K562 (cell line): ENCODE results near the gene C17orf50. TPM values are rescaled to one million over a fixed set of nuclear protein-coding genes. Genes with fewer than 3 reads are reported as not detected.

Source experiments
- ATAC-seq: fragments of 200-7000 bp; cut with Tn5 transposase; 3 replicates; pipeline ENCODE4 v1.9.1; 2020; ENCODE audit warnings: moderate library complexity
- BruUV-seq: library from RNA; stranded (reverse); fragments of 400-500 nt; replicated peaks from 2 replicates; lab custom pipeline; 2021; lab: Mats Ljungman, UMichigan
- CTCF ChIA-PET: fragments of 300-600 bp; formaldehyde crosslinking; extraction: SDS; loops from one replicate; lab custom pipeline; 2021; ENCODE audit warnings: low intra/inter-chr PET ratio; lab: Yijun Ruan, JAX
- POLR2A ChIA-PET: fragments of 300-600, 350-650 bp; sonication (Branson Sonifier 250); formaldehyde crosslinking; extraction: SDS; loops from one replicate; lab custom pipeline; 2021; ENCODE audit warnings: antibody characterized with exemption, inconsistent platforms; lab: Yijun Ruan, JAX
- DNase-seq, 4 experiments: peaks; one replicate each; pipeline versions ENCODE4 v3.0.0 to v3.0.0-alpha.2; 2011 to 2018; ENCODE audit warnings: low spot score in 3 of 4, mixed read lengths in 3 of 4; ENCODE audit errors: extremely low read depth in 1 of 4
- FAIRE-seq: peaks from 2 replicates; lab custom pipeline; 2011; peaks lifted over from hg19 to GRCh38; lab: Jason Lieb, UNC
- H2AFZ ChIP-seq: 2 replicates; pipeline ENCODE4 v1.6.0; 2011; ENCODE audit warnings: low read depth, low read length, control low read depth, inconsistent platforms
- H3K27ac ChIP-seq: fragments of 200-600 bp; 3 replicates; pipeline ENCODE4 v1.8.0; 2011; ENCODE audit warnings: low read depth, mild to moderate bottlenecking, control low read depth, inconsistent platforms, low read length, moderate library complexity, mixed read lengths; ENCODE audit errors: extremely low read depth
- H3K27me3 ChIP-seq, 2 experiments: fragments of 300-600 bp in 1 of 2; 2 replicates in 1 of 2; 3 replicates in 1 of 2; pipeline versions ENCODE4 v1.6.0 to v1.8.0; 2011; ENCODE audit warnings: inconsistent platforms in 2 of 2, low read length in 2 of 2, mild to moderate bottlenecking in 1 of 2, mixed read lengths in 1 of 2, moderate library complexity in 1 of 2; ENCODE audit not compliant: control insufficient read depth in 2 of 2, insufficient read depth in 2 of 2
- H3K36me3 ChIP-seq: fragments of 300-600 bp; 3 replicates; pipeline ENCODE4 v1.8.0; 2011; ENCODE audit warnings: mild to moderate bottlenecking, low read length, inconsistent platforms; ENCODE audit not compliant: control insufficient read depth, insufficient read depth
- H3K4me1 ChIP-seq, 2 experiments: fragments of 200-600 bp in 1 of 2; replicated peaks in 1 of 2; 2 replicates in 1 of 2; 3 replicates in 1 of 2; pipeline versions ENCODE4 v1.5.1 to v1.8.0; 2011; ENCODE audit warnings: inconsistent platforms in 2 of 2, low read length in 2 of 2, mild to moderate bottlenecking in 1 of 2, mixed read lengths in 1 of 2, moderate library complexity in 1 of 2; ENCODE audit not compliant: control insufficient read depth in 2 of 2, insufficient read depth in 2 of 2
- H3K4me2 ChIP-seq: 2 replicates; pipeline ENCODE4 v1.6.1; 2011; ENCODE audit warnings: low read length, control low read depth, inconsistent platforms, mixed read lengths; ENCODE audit not compliant: insufficient read depth
- H3K4me3 ChIP-seq: fragments of 200-600 bp; sonication (generic), shearing (Covaris generic); 2 replicates; pipeline ENCODE4 v1.5.1; 2016; ENCODE audit warnings: control low read depth, inconsistent platforms
- H3K79me2 ChIP-seq: fragments of 200-600 bp; 3 replicates; pipeline ENCODE4 v1.8.0; 2011; ENCODE audit warnings: low read length, inconsistent platforms; ENCODE audit not compliant: control insufficient read depth, insufficient read depth
- H3K9ac ChIP-seq, 2 experiments: 2 replicates each; pipeline versions ENCODE4 v1.6.0 to v1.6.1; 2011; ENCODE audit warnings: low read depth in 2 of 2, low read length in 2 of 2, control low read depth in 1 of 2, inconsistent platforms in 1 of 2, mild to moderate bottlenecking in 1 of 2, mixed read lengths in 1 of 2; ENCODE audit not compliant: insufficient read depth in 1 of 2
- H3K9me1 ChIP-seq: one replicate; pipeline ENCODE4 v1.6.0; 2011; ENCODE audit warnings: inconsistent platforms, mild to moderate bottlenecking, low read length, moderate library complexity; ENCODE audit not compliant: control insufficient read depth, insufficient read depth
- H3K9me3 ChIP-seq: replicated peaks from 2 replicates; pipeline ENCODE4 v1.5.1; 2011; ENCODE audit warnings: low read depth, low read length, inconsistent platforms; ENCODE audit not compliant: control insufficient read depth, insufficient read depth
- H4K20me1 ChIP-seq: replicated peaks from 2 replicates; pipeline ENCODE4 v1.6.1; 2011; ENCODE audit warnings: low read length, inconsistent platforms, mixed read lengths; ENCODE audit not compliant: control insufficient read depth, insufficient read depth
- CREB3L1 ChIP-seq: fragments of 450-650 bp; IDR thresholded peaks from 2 replicates; pipeline ENCODE4 v1.6.1; 2014; ENCODE audit warnings: low read depth, mild to moderate bottlenecking, moderate library complexity, borderline replicate concordance
- E2F4 ChIP-seq: sonication (generic); formaldehyde crosslinking; IDR thresholded peaks from 2 replicates; pipeline ENCODE4 v1.8.0; 2022; ENCODE audit warnings: mild to moderate bottlenecking, low read depth, missing genetic modification reagents
- MAX ChIP-seq: sonication (generic); formaldehyde crosslinking; IDR thresholded peaks from 2 replicates; pipeline ENCODE4 v1.9.0; 2022; ENCODE audit warnings: mild to moderate bottlenecking, missing genetic modification reagents
- MAZ ChIP-seq, 2 experiments: fragments of 450-650 bp in 1 of 2; sonication (generic) in 1 of 2; formaldehyde crosslinking; IDR thresholded peaks in 1 of 2; conservative IDR thresholded peaks in 1 of 2; 2 replicates each; pipeline versions ENCODE4 v1.4.0 to v1.5.0; 2020; ENCODE audit warnings: mild to moderate bottlenecking in 1 of 2, missing genetic modification reagents in 1 of 2
- SRSF9 ChIP-seq: fragments of 200-400 bp; formaldehyde crosslinking; IDR thresholded peaks from 2 replicates; pipeline ENCODE4 v1.6.1; 2017; ENCODE audit warnings: low read depth, low read length, borderline replicate concordance
- TEAD4 ChIP-seq, 2 experiments: sonication (generic) in 1 of 2; formaldehyde crosslinking in 1 of 2; IDR thresholded peaks; 2 replicates each; pipeline versions ENCODE4 v1.6.1 to v1.8.0; 2012 to 2022; ENCODE audit warnings: borderline replicate concordance in 1 of 2, inconsistent platforms in 1 of 2, low read length in 1 of 2, mild to moderate bottlenecking in 1 of 2, missing genetic modification reagents in 1 of 2
- WGBS: fragments of 100-300 bp; shearing (Covaris generic); methylation state at CpG from one replicate; pipeline ENCODE4 v1.1.6; 2016; ENCODE audit warnings: low coverage, mixed read lengths; ENCODE audit not compliant: insufficient coverage; ENCODE audit errors: missing lambda C conversion rate; 5-methylcytosine and 5-hydroxymethylcytosine counted together
- in situ Hi-C: fragments of 300-500 bp; cut with MboI; formaldehyde crosslinking; loops from 4 replicates; pipeline ENCODE4 v1.15.0; 2018; ENCODE audit warnings: inconsistent platforms, mixed read lengths
- intact Hi-C: fragments of 100-400 bp; cut with micrococcal nuclease; formaldehyde crosslinking; loops from 2 replicates; pipeline ENCODE4 v1.14.2; 2022
- polyA plus RNA-seq, 8 experiments: library from polyadenylated mRNA; depleted of rRNA in 4 of 8; stranded (reverse) in 5 of 8; unstranded in 3 of 8; fragments of >200 nt; fragmentation: Nextera tagmentation in 2 of 8; fragmentation: Illumina TruSeq in 1 of 8; extraction: Ambion mirVana in 2 of 8; extraction: Trizol in 1 of 8; gene quantifications; 2 replicates each; pipeline versions ENCODE4 v1.2.1 to v1.2.3, GENCODE V29; 2011 to 2014; ENCODE audit warnings: inconsistent platforms in 1 of 8, missing spikeins in 1 of 8
- total RNA-seq, 7 experiments: library from RNA; depleted of rRNA in 6 of 7; stranded (reverse); fragments of >200 nt in 6 of 7; fragmentation: Illumina TruSeq in 2 of 7; extraction: Trizol in 2 of 7; gene quantifications; 2 replicates each; pipeline versions ENCODE4 v1.2.1 to v1.2.3, GENCODE V29; 2011 to 2021; ENCODE audit warnings: low replicate concordance in 1 of 7
- TF ChIP-seq, protein P1 (sequence below), 2 experiments: fragments of 250-450 bp in 1 of 2; fragments of 450-650 bp in 1 of 2; sonication (Bioruptor Pico) in 1 of 2; IDR thresholded peaks; 2 replicates each; pipeline versions ENCODE4 v1.6.1 to v1.8.0; 2016 to 2021; ENCODE audit warnings: mild to moderate bottlenecking in 2 of 2, moderate library complexity in 2 of 2, missing compliant biosample characterization in 1 of 2, missing genetic modification characterization in 1 of 2

C17orf50 gene
- total and polyA plus RNA-seq, 9 of the 15 experiments (the other 6 are each of a cell fraction or from before 2014, with no cell fraction given) = not detected

DNA sequence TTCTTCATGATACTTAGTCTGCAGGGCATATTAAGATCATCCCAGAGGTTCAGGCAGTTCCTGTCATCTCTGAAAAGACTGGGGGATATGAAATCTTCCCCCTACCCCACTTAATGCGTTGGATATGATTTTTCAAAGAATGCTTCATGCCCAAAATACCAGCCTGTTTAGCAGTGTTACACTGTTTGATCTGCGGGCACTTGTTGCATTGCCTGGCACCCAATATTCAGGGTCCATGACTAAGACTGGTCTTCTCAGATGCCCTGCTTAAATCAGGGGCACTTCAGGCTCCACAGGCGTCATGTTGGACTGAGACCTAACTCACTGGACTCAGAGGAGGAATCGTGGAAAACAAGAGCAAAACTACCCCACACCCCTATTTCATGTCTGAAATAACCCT, 35.6 kb upstream of the C17orf50 start:
- ATAC-seq (no peak), FAIRE-seq (no peak), DNase-seq (no peak)
- Histone ChIP-seq H3K4me1 (no peaks in the 10 kb centered on the region), H3K9me3 (no peaks in the 10 kb centered on the region), H3K4me3 (no peak overlapping the region), H3K4me2 (no peak overlapping the region), H2AFZ (no peak overlapping the region), H3K27ac (no peak overlapping the region), H3K9me1 (no peaks in the 10 kb centered on the region), H3K27me3 (no peaks in the 10 kb centered on the region), H4K20me1 (no peaks in the 10 kb centered on the region; the same call in 1 of the 2 replicates), H3K9ac (no peak overlapping the region)
- in situ Hi-C loops (loop anchor here (25.0 kb wide), 1 partner anchor 1288 kb away; no protein-coding TSS in a partner anchor), intact Hi-C loops (no loop called here)
- no TSS peak for BruUV-seq
- CTCF ChIA-PET = no interaction called here
- TF ChIP-seq TEAD4 (IDR thresholded peaks at IDR 0.05; ENCODE audit: low read length) (no peak), TEAD4 (CRISPR knock-in tag; IDR thresholded peaks at IDR 0.05; ENCODE audit: borderline replicate concordance) (no peak), MAX (CRISPR knock-in tag) (no peak), CREB3L1 (no peak), MAZ (CRISPR knock-in tag; conservative IDR thresholded peaks at IDR 0.05 in 1 of 2, IDR thresholded peaks at IDR 0.05 in 1 of 2) (no peak), E2F4 (CRISPR knock-in tag) (no peak), SRSF9 (no peak)
- TF ChIP-seq, protein P1, sequence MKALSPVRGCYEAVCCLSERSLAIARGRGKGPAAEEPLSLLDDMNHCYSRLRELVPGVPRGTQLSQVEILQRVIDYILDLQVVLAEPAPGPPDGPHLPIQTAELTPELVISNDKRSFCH (CRISPR knock-in tag; IDR thresholded peaks at IDR 0.05) = no peak
- TF ChIP-seq, protein P1 (tag; IDR thresholded peaks at IDR 0.05) = no peak
- TF ChIP-seq, all 486 proteins: peak for 0
- Histone ChIP-seq H3K79me2 (no peaks in the 10 kb centered on the region), H3K36me3 (peaks cover 70% of the 10 kb centered on the region)
- 85% methylated on average over 4 of the region's 4 CpGs for WGBS
- POLR2A ChIA-PET = no interaction called here
